Vagina (tissue), 2 donors: ENCODE measurements around the gene ZNF331.

Experiments used
- CTCF ChIP-seq, 3 experiments: fragments of 450-650 bp in 2 of 3; fragments of 200-600 bp in 1 of 3; sonication (generic) in 1 of 3; IDR thresholded peaks; one replicate each; pipeline ENCODE4 v1.5.1; 2017 to 2019; ENCODE audit warnings: antibody characterized with exemption in 3 of 3, mild to moderate bottlenecking in 2 of 3, moderate library complexity in 2 of 3
- POLR2A ChIP-seq, 2 donors: fragments of 450-650 bp; IDR thresholded peaks; one replicate each; pipeline ENCODE4 v1.6.1; 2017; ENCODE audit warnings: antibody characterized with exemption in 2 of 2, mild to moderate bottlenecking in 2 of 2, moderate library complexity in 2 of 2

- no peak for TF ChIP-seq CTCF (IDR thresholded peaks at IDR 0.05)
- no peak for TF ChIP-seq POLR2A (IDR thresholded peaks at IDR 0.05)
Measured at GRCh38 chr19:53624771-53625545, 87.0 kb downstream of the ZNF331 start.
